GM12891 (cell line): ENCODE measurements around the gene LTBR.

Source experiments
- POLR2A ChIP-seq: IDR thresholded peaks from 2 replicates; pipeline ENCODE4 v1.6.1; 2011; ENCODE audit warnings: low read depth, low read length, control low read depth
- POLR2AphosphoS5 ChIP-seq: IDR thresholded peaks from 2 replicates; pipeline ENCODE4 v1.6.1; 2011; ENCODE audit warnings: low read depth, low read length, control low read depth
- SPI1 ChIP-seq: IDR thresholded peaks from 2 replicates; pipeline ENCODE4 v1.6.1; 2011; ENCODE audit warnings: low read depth, low read length, control low read depth
- TAF1 ChIP-seq: IDR thresholded peaks from 2 replicates; pipeline ENCODE4 v1.6.1; 2011; ENCODE audit warnings: low read depth, low read length, control low read depth

DNA sequence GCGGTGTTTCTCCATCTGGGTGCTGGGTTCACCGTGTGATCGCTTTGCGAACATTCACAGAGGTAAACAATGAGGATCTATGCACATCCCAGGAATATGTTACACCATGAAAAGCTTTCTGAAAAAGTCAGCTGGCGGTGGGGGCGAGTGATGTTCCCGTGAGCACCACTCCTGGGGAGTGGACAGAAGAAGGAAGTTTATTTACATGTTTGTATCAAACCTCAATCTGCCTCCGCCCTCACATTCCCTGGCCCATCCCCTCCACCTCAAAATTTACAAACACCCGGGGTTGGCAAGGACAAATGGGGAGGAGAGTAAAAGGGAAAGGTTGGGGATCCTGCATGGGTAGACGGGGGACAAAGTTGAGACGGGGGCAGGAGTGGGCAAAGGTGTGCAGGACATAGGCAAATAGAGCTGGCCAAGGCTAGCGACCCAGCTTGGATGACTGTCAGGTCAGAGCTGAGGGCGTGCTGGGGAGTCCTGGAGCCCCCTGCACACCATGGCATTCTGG is 49.0 kb upstream of the LTBR start:
- no peak for TF ChIP-seq POLR2A
- TF ChIP-seq POLR2AphosphoS5 = no peak
- no peak for TF ChIP-seq TAF1
- no peak for TF ChIP-seq SPI1
